NCI-H2081 (cell line): ENCODE results near the gene GPR85.
"Not testable (repeated sequence)": the region's sequence is repeated elsewhere in the genome, so short reads cannot be mapped to it uniquely, and the experiment has no call there.

Experiments
- DNase-seq, 2 experiments: peaks; one replicate each; lab custom pipeline; 2025; lab: John Stamatoyannopoulos, UW

The GPR85 gene

GRCh38 chr7:113084496-113085172, 2.0 kb downstream of the GPR85 start:
- no peak for DNase-seq

- DNase-seq = no peak
Observed at GRCh38 chr7:113083816-113084495, 2.7 kb downstream of the GPR85 start.

DNA sequence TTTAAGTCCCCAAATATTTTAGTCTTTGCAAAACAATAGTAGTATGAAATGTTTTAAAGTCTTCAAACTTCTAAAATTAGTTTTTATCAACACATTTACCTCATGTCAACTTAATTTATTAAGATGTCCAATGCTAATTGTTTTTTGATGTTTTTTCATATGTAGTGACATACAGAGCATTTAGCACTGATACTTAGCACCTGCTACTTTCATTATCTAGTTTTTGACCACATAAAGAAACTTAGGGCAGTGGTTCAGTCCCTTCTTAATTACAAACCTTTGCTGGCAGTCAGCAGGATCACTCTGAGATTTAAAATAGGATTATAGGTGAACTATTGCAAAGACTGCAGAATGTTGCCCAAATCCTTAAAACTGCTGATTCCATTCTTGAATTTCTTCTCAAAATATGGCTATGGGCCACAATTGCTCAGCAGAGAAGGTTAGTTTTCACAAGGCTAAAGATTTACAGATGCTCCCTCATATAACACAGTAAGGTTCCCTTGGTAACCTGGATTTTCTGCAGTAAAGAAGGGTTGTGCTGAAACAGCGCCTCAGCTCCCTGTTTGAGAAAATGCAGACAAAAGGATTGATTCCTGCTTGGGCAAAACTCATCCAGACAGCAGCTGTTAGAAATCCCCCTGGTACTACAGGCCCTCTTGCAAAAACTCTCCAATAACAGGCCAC, 3.4 kb downstream of the GPR85 start:
- DNase-seq = no peak

GRCh38 chr7:113078331-113078730, 8.3 kb downstream of the GPR85 start:
- DNase-seq = no peak

GRCh38 chr7:113076703-113077102, 9.9 kb downstream of the GPR85 start:
- no peak for DNase-seq

DNA sequence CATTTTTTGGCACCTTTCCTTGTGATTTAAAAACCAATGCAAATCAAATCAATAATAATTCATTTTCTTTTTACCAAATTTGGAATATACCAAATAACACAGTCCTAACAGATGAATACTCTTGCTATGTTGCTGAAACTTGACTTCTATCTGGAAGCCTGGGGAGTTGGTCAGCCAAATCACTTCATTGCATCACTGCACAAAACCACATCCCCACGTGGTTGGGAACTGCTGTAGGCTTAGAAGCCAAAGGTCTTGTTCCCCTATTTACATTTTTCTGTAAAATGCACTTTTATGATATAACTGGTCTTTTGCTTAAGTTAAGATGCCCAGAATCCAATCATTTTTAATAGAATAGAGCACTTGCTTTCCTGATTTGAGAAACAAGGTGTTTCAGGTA, 15.2 kb downstream of the GPR85 start:
- no peak for DNase-seq

DNA sequence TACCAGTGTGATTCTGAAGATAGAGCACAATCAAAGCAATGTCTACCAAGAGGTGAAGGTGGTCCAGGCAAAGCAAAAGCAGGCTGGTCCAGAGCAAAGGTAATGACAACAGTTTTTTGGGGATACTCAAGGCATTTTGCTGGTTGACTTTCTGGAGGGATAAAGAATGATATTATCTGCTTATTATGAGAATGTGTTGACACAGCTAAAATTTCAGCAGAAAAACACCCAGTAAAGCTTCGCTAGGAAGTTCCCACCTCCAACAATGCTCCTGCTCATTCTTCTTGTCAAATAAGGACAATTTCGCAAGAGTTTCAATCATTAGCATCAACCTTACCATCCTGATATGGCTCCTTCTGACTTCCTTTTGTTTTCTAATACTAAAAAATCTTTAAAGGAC, 24.1 kb downstream of the GPR85 start:
- no peak for DNase-seq

GRCh38 chr7:113060100-113060499, 26.5 kb downstream of the GPR85 start:
- DNase-seq = no peak

DNA sequence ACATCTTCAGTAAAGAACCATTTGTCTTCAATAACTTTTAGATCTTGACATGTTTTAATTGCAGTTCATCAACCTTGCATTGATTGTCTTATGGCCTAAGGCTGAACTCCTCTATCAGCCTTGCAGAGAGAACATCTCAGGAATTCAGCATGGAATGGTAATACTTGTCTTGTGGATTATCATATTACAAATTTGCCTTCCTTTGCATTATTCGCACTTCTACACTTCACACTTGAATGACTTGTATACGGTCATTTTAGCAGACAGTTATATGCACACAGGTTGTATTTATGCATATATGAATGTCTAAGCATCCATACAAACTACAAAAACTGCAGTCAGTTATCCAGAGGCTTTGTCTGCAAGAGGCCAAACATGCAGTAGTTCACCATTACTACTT, 31.7 kb downstream of the GPR85 start:
- no peak for DNase-seq

GRCh38 chr7:113054272-113054671, 32.4 kb downstream of the GPR85 start:
- not testable (repeated sequence) for DNase-seq

DNA sequence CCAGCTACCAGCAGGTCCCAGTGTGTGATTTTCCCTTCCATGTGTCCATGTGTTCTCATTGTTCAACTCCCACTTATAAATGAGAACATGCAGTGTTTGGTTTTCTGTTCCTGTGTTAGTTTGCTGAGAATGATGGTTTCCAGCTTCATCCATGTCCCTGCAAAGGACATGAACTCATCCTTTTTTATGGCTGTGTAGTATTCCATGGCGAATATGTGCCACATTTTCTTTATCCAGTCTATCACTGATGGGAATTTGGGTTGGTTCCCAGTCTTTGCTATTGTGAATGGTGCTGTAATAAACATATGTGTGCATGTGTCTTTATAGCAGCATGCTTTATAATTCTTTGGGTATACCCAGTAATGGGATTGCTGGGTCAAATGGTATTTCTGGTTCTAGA, 37.4 kb downstream of the GPR85 start:
- DNase-seq = not testable (repeated sequence)

DNA sequence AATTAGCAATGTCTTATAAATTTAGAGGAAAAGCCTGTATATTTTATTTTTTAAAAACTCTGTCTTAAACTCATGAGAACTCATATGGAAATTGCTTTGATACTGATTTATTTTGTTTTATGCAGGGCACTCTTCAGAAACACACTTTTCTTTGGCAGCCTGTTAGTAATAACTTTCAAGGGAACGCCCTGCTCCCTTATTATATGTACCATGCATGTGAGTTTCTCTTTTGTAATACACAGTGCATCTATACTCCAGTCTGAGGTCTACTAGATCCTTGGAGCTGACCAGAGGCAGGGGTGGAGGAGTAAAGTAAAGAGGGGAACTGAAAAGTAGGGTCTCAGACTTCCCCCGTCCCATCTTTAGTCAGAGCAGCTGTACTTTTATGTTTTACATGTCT, 40.2 kb downstream of the GPR85 start:
- no peak for DNase-seq

DNA sequence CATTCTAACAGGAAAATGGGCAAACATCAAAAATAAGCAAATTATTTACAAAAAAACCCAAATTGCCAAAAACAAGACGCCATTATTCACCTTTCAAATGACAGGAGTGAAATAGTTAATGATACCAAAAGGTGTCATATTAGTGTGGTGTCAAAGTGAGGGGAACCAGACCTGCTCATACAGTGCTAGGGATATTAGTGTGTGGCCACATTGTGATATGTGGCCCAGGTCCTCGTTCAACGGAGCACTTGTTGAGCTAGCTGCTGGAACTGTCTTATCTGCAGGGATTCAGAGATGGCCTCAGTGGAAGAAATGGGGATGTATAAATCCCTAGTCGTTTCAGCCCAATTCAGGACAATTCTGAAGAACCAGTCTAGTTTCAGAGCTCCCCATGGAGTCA, 41.2 kb downstream of the GPR85 start:
- no peak for DNase-seq

GRCh38 chr7:113044394-113044793, 42.2 kb downstream of the GPR85 start:
- no peak for DNase-seq

- no peak for DNase-seq
Observed at GRCh38 chr7:113040849-113041248, 45.8 kb downstream of the GPR85 start.

DNA sequence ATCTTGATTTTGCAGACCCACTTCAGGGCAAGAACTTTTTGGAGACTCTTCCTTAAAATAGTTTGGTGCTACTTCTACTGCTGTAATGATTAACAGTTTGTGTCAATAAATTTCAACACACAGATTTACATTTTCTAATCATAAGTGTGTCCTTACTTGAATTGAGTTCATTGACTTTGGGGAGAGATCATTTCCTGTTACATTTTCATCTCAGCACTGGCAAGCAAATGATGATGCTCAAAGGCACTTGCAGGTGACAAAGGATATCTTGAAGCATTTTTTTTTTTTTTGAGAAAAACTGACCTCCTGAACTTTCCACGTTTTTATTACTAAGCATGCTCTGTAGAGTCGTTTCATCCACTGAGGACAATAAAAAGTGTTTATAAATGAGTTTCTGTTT, 52.7 kb downstream of the GPR85 start:
- no peak for DNase-seq
